ENCODE results near the gene PMVK. TPM values are rescaled to one million over a fixed set of nuclear protein-coding genes. Genes with fewer than 3 reads are reported as not detected.

Gene PMVK
- total RNA-seq, 1 experiment from 2014 or later: 26.8 TPM

- peaks cover 4% of the 10 kb centered on the region; the same call in 1 of the 2 replicates for H3K9me3 Mint-ChIP-seq
- H3K4me1 Mint-ChIP-seq: peaks cover 5% of the 10 kb centered on the region
- no peaks in the 10 kb centered on the region; the same call in 1 of the 2 replicates for H3K27me3 Mint-ChIP-seq (ENCODE audit: low read depth)
- TF ChIP-seq TEAD4 (CRISPR knock-in tag; IDR thresholded peaks at IDR 0.05): no peak
- CTCF ChIA-PET: interaction anchor here (0.6 to 2.8 kb wide), 7 partner anchors 13 to 135 kb away, joined by 3 to 8 read pairs (median 4); no protein-coding TSS in a partner anchor
- no peak for DNase-seq (ENCODE audit: low spot score)
- no peaks in the 10 kb centered on the region for H3K36me3 Mint-ChIP-seq
- H3K4me3 Mint-ChIP-seq: no peak overlapping the region
- H3K27ac Mint-ChIP-seq: peak overlapping the region; percentile 20; the same call in 1 of the 2 replicates
- POLR2A ChIA-PET: no interaction called here
- ATAC-seq: no peak
These were observed 40.7 kb downstream of the PMVK start for GRCh38 chr1:154895798-154896197.

GRCh38 chr1:154891452-154891851 lies 45.1 kb downstream of the PMVK start:
- POLR2A ChIA-PET: interaction anchor here (0.6 kb wide), 1 partner anchor 45 kb away, joined by 3 read pairs; the partner anchor contains the start of gene PMVK
- peaks cover 4% of the 10 kb centered on the region; the same call in 1 of the 2 replicates for H3K27me3 Mint-ChIP-seq (ENCODE audit: low read depth)
- H3K4me1 Mint-ChIP-seq: peaks cover 5% of the 10 kb centered on the region
- CTCF ChIA-PET: interaction anchor here (0.6 to 2.1 kb wide), 7 partner anchors 9 to 221 kb away, joined by 3 to 13 read pairs (median 4); no protein-coding TSS in a partner anchor
- peaks cover 4% of the 10 kb centered on the region; the same call in 1 of the 2 replicates for H3K9me3 Mint-ChIP-seq
- ATAC-seq (no peak), DNase-seq (ENCODE audit: low spot score) (no peak)
- H3K4me3 Mint-ChIP-seq: no peak overlapping the region
- no peak overlapping the region for H3K27ac Mint-ChIP-seq
- TF ChIP-seq TEAD4 (CRISPR knock-in tag; IDR thresholded peaks at IDR 0.05) (no peak), KAT7 (CRISPR knock-in tag; IDR thresholded peaks at IDR 0.05; ENCODE audit: borderline replicate concordance) (no peak), MXD4 (CRISPR knock-in tag; IDR thresholded peaks at IDR 0.05; ENCODE audit: borderline replicate concordance) (no peak)
- H3K36me3 Mint-ChIP-seq: no peaks in the 10 kb centered on the region

- H3K4me1 Mint-ChIP-seq: peaks cover 5% of the 10 kb centered on the region
- H3K36me3 Mint-ChIP-seq: no peaks in the 10 kb centered on the region
- peaks cover 4% of the 10 kb centered on the region; the same call in 1 of the 2 replicates for H3K27me3 Mint-ChIP-seq (ENCODE audit: low read depth)
- H3K27ac Mint-ChIP-seq: no peak overlapping the region
- H3K9me3 Mint-ChIP-seq: peaks cover 4% of the 10 kb centered on the region; the same call in 1 of the 2 replicates
- POLR2A ChIA-PET: interaction anchor here (0.6 kb wide), 1 partner anchor 17 kb away, joined by 3 read pairs; no protein-coding TSS in a partner anchor
- TF ChIP-seq FOXP4 (CRISPR knock-in tag; IDR thresholded peaks at IDR 0.05) (no peak), MAX (CRISPR knock-in tag; IDR thresholded peaks at IDR 0.05) (no peak), TP53 (CRISPR knock-in tag; IDR thresholded peaks at IDR 0.05) (no peak), TEAD1 (CRISPR knock-in tag; IDR thresholded peaks at IDR 0.05) (no peak), ZNF121 (CRISPR knock-in tag; IDR thresholded peaks at IDR 0.05) (no peak), NFATC4 (CRISPR knock-in tag; IDR thresholded peaks at IDR 0.05) (no peak), AFF4 (CRISPR knock-in tag; IDR thresholded peaks at IDR 0.05; ENCODE audit: borderline replicate concordance) (no peak), EMX1 (CRISPR knock-in tag; IDR thresholded peaks at IDR 0.05) (no peak), PREB (CRISPR knock-in tag; IDR thresholded peaks at IDR 0.05; ENCODE audit: borderline replicate concordance) (no peak), SOX15 (CRISPR knock-in tag; IDR thresholded peaks at IDR 0.05) (no peak)
- ATAC-seq (no peak), DNase-seq (ENCODE audit: low spot score) (no peak)
- no peak overlapping the region for H3K4me3 Mint-ChIP-seq
- CTCF ChIA-PET: no interaction called here
These were observed 47.8 kb downstream of the PMVK start for GRCh38 chr1:154888757-154889156.
